ENCODE results near the gene TYW3.

DNA sequence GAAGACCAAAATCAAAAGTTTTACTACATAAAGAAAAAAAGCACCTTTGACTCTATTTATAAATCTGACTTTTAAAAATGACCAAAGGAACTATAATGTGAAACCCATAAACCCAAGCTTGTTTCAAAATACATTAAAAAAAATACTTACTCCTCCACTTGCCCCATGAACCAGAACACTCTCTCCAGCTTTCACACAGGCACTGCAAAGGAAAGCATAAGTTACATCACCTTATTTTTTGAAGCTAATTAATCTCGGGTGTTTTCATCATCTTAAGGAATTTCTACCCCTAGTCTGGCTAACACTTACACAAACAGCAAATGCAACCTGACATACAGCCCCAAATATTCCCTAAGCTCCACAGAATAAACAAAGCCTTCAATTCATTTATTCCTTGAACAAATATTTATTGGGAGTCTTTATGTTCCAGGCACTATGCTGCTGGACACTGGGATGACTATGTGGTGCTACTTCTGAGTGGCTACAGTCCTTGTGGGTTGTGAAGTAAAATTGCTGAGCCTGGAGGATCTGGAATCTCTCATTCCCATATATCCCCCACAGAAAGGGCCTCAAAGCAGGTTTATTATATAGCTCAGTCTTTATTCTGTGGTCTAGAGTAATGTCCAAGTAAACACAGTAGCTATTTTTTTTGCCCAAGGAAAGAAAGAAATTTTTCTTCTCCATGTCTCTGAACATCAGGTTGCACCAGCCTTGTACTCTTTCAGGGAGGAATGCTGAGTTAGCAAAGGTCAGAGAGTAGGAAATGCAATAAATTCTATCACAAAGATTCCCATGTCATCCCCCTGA, 18.3 kb upstream of the TYW3 start:
- TF ChIP-seq, protein P1, sequence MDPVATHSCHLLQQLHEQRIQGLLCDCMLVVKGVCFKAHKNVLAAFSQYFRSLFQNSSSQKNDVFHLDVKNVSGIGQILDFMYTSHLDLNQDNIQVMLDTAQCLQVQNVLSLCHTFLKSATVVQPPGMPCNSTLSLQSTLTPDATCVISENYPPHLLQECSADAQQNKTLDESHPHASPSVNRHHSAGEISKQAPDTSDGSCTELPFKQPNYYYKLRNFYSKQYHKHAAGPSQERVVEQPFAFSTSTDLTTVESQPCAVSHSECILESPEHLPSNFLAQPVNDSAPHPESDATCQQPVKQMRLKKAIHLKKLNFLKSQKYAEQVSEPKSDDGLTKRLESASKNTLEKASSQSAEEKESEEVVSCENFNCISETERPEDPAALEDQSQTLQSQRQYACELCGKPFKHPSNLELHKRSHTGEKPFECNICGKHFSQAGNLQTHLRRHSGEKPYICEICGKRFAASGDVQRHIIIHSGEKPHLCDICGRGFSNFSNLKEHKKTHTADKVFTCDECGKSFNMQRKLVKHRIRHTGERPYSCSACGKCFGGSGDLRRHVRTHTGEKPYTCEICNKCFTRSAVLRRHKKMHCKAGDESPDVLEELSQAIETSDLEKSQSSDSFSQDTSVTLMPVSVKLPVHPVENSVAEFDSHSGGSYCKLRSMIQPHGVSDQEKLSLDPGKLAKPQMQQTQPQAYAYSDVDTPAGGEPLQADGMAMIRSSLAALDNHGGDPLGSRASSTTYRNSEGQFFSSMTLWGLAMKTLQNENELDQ (tag by site-specific recombination; IDR thresholded peaks at IDR 0.05; ENCODE audit: low read depth), result no peak
- TF ChIP-seq, protein P2, sequence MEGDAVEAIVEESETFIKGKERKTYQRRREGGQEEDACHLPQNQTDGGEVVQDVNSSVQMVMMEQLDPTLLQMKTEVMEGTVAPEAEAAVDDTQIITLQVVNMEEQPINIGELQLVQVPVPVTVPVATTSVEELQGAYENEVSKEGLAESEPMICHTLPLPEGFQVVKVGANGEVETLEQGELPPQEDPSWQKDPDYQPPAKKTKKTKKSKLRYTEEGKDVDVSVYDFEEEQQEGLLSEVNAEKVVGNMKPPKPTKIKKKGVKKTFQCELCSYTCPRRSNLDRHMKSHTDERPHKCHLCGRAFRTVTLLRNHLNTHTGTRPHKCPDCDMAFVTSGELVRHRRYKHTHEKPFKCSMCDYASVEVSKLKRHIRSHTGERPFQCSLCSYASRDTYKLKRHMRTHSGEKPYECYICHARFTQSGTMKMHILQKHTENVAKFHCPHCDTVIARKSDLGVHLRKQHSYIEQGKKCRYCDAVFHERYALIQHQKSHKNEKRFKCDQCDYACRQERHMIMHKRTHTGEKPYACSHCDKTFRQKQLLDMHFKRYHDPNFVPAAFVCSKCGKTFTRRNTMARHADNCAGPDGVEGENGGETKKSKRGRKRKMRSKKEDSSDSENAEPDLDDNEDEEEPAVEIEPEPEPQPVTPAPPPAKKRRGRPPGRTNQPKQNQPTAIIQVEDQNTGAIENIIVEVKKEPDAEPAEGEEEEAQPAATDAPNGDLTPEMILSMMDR (tag by site-specific recombination; IDR thresholded peaks at IDR 0.05), result no peak
- TF ChIP-seq ZNF585B (tag by site-specific recombination; IDR thresholded peaks at IDR 0.05) (no peak), ZFP41 (tag by site-specific recombination; IDR thresholded peaks at IDR 0.05; ENCODE audit: borderline replicate concordance) (no peak), GLIS1 (tag by site-specific recombination; IDR thresholded peaks at IDR 0.05) (no peak), ZBTB8A (tag by site-specific recombination; IDR thresholded peaks at IDR 0.05) (no peak), KLF8 (tag by site-specific recombination; IDR thresholded peaks at IDR 0.05) (no peak), ZNF768 (tag by site-specific recombination; IDR thresholded peaks at IDR 0.05) (no peak), ZNF610 (tag by site-specific recombination; IDR thresholded peaks at IDR 0.05; ENCODE audit: borderline replicate concordance) (no peak), ZNF776 (tag by site-specific recombination; IDR thresholded peaks at IDR 0.05; ENCODE audit: borderline replicate concordance) (no peak), ZNF354C (tag by site-specific recombination; IDR thresholded peaks at IDR 0.05; ENCODE audit: borderline replicate concordance, low read depth) (no peak)
- TF ChIP-seq, protein P3, sequence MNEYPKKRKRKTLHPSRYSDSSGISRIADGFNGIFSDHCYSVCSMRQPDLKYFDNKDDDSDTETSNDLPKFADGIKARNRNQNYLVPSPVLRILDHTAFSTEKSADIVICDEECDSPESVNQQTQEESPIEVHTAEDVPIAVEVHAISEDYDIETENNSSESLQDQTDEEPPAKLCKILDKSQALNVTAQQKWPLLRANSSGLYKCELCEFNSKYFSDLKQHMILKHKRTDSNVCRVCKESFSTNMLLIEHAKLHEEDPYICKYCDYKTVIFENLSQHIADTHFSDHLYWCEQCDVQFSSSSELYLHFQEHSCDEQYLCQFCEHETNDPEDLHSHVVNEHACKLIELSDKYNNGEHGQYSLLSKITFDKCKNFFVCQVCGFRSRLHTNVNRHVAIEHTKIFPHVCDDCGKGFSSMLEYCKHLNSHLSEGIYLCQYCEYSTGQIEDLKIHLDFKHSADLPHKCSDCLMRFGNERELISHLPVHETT (tag by site-specific recombination; IDR thresholded peaks at IDR 0.05), result no peak
- TF ChIP-seq, protein P4, sequence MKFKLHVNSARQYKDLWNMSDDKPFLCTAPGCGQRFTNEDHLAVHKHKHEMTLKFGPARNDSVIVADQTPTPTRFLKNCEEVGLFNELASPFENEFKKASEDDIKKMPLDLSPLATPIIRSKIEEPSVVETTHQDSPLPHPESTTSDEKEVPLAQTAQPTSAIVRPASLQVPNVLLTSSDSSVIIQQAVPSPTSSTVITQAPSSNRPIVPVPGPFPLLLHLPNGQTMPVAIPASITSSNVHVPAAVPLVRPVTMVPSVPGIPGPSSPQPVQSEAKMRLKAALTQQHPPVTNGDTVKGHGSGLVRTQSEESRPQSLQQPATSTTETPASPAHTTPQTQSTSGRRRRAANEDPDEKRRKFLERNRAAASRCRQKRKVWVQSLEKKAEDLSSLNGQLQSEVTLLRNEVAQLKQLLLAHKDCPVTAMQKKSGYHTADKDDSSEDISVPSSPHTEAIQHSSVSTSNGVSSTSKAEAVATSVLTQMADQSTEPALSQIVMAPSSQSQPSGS (tag by site-specific recombination; IDR thresholded peaks at IDR 0.05; ENCODE audit: low read depth), result no peak
